SIG-M5 (cell line): ENCODE data around the gene PCGF3.
"Not testable (repeated sequence)": the region's sequence is repeated elsewhere in the genome, so short reads cannot be mapped to it uniquely, and the experiment has no call there.

ENCODE experiments used
- DNase-seq: peaks from one replicate; lab custom pipeline; 2025; lab: John Stamatoyannopoulos, UW

PCGF3 gene

DNA sequence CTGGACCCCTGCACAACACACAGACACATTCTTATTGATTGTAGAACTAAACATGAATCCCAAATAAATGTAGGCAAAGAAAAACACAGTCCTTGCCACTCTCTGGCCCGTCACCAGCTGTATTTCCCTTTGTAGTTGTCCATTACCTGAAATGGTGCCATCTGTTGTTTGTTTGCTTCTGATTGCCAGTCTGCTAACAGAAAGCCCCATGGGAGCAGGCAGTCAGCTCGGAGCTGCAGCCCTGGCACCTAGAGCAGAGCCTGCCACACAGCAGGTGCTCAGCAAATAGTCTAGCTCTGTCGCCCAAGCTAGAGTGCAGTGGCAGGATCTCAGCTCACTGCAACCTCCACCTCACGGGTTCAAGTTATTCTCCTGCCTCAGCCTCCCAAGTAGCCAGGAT, 91.4 kb downstream of the PCGF3 start:
- DNase-seq: no peak

DNA sequence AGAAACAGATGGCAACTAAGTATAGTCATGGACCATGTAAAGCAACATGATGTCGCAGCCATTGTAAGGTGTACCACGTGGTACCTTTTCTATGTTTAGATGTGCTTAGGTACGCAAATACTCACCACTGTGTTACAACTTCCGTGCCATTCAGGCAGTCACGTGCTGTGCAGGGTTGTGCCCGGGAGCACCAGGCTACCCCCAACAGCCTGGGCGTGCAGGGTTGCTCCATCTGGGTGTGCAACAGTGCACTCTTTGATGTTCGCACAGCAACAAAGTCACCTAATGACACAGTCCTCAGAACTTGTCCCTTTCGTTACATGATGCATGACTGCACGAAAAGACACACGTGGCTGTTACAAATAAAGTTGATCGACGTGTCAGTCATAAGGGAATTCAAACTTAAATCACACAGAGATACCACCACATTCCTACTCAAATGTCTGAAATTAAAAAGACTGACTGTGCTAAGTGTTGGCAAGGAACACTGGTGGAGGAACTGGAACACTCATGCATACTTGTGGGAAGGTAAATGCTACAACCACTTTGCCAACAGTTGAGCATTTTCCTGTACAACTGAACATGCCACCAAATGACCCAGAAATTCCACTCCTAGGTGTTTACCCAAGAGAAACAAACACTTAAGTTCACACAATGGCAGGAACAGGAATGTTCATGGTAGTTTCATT, 95.9 kb downstream of the PCGF3 start:
- DNase-seq: no peak

DNA sequence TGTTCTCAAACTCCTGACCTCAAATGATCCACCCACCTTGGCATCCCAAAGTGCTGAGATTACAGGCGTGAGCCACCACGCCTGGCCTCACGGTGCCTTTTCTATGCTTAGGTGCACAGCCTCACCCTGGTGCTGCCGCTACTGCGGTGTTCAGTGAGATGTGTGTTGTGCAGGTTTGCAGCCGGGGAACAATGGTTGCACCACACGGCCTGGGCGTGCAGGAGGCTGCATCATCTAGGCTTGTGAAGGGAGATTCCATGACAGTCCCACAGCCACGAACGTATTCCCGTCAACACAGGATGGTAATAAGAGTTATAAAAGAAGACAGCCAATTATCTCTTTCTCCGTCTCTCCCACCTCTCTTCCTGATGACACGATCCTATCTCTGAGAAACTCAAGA, 98.3 kb downstream of the PCGF3 start:
- no peak for DNase-seq

DNA sequence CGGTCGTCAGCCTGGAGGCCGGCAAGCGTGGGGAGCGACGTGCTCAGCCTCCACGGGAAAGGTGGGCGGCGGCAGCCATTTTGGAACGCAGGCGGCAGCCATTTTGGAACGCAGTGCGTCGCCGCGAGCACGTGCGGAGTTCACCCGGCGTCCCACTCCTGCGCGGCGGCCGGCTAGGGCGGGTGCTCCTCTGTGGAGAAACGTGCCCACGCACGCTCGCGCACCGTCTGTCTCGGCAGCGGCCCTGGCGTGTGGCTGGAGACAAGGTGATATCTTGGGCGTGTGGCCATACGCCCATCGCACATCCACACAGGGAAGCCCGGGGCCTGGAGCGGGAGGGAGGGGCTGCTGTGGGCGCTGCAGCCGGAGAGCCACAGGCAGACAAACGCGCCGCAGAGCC, 99.2 kb downstream of the PCGF3 start:
- DNase-seq: no peak

DNA sequence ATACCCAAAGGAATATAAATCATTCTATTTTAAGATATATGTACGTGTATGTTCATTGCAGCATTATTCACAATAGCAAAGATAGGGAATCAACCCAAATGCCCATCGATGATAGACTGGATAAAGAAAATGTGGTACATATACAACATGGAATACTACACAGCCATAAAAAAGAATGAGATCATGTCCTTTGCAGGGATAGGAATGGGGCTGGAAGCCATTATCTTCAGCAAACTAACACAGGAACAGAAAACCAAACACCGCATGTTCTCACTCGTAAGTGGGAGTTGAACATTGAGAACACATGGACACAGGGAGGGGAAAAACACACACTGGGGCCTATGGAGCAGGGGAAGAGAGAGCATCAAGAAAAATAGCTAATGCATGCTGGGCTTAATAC, 101.3 kb downstream of the PCGF3 start:
- not testable (repeated sequence) for DNase-seq

DNA sequence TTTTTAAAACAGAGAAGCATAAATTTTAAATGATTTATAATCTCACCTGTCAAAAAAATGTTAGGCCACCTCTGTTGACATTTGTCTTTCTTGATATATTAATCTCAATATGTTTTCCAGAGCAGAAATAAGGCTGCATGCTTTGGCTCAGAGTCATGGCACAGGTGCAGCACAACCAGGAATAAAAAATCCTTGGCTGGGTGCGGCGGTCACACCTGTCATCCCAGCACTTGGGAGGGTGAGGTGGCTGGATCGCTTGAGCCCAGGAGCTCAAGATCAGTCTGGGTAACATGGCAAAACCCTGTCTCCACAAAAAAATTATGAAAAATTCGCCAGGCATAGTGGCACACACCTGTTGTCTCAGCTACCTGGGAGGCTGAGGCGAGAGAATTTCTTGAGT, 102.2 kb downstream of the PCGF3 start:
- no peak for DNase-seq

DNA sequence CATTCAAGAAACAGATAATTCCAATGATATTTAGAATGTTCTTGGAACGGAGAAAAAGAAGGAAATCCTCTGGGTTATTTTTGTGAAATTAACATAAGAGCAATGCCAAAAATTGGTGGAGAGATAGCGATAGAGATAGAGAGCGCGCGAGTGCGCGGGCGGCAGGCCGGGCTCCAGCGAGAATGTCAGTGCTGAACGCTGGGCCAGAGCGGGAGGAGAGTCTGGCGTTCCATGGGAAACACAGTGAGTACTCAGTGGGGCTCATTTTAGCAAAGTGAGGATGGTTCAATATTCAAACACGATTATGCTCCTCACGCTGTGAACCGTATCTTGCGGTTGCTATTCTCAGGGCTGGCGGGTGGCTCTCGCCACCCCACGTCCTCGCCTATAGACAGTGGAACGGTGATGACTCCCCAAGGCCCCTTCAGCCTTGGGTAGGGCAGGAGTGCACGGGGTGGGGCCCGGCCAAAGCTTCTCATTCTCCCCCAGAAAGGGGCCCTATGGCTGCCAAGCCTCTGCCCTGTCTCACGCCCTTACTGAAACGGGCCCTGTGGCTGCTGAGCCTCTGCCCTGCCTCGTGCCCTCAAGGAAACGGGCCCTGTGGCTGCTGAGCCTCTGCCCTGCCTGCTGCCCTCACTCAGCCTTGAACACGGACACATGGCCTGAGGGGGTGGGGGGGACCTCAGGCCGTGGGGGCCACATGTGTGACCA, 103.4 kb downstream of the PCGF3 start:
- no peak for DNase-seq

DNA sequence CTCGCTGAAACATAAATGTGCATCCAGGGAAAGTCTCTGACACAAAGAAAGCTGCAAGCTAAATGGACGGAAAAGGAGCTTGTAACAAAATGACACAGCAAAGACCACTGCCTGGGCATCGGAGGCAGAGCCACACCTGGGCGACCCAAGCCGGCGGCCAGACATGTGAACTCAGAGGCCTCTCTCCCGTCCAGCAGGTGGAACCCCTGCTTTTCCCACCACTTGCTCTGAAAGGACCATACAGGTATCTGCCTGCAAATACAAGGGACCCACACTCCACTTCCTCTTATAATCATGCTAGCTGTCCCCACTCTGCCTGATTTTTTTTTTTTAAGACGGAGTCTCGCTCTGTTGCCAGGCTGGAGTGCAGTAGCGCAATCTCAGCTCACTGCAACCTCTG, 108.3 kb downstream of the PCGF3 start:
- no peak for DNase-seq

DNA sequence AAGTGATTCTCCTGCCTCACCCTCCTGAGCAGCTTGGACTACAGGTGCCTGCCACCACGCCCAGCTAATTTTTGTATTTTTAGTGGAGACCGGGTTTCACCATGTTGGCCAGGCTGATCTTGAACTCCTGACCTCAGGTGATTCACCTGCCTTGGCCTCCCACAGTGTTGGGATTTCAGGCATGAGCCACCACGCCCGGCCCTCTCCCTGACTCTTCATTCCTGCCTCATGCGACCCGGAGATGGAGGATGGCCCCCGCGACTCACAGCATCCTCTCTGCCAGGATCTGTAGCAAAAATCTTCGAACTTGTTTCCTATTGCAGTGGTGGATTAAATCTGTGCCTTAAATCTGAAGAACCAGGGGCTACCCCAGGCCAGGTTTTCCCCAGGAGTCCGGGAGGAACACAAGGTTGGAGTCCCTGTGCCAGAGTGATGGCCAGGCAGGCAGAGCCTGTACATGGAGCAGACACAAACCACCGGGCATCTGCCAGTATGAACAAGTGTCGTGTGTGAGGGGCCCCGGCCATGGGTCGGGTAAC, 108.7 kb downstream of the PCGF3 start:
- no peak for DNase-seq

DNA sequence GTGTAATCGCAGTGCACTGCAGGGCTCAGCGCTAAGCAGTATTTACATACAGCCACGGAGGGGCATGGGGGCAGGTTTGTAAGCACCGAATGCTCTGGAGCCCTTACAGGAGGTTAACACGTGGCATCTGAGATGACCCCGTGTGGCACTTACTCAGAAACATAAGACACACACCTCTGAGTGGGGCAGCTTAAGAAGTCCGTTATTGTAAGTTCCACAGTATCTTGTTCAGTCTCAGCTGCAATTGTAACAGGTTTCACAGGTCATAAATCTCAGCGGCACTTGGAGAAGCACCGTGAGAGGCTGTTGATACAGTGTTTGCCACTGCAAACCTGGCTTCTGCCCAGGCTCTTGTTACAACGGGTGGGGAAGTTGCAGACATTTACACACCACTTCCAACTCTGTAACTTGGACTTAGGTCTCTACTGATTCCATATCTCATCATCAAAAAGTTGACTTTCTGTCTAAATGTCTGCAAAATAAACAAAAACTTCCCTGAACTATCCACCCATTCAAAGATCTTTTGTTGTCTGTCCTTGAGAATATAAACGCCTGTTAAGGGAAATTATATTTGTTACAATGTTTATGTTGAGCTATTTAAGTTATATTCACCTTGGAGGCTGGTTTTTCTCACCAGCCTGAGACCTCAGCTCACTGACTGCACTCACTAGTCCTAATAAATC, 110.0 kb downstream of the PCGF3 start:
- no peak for DNase-seq

DNA sequence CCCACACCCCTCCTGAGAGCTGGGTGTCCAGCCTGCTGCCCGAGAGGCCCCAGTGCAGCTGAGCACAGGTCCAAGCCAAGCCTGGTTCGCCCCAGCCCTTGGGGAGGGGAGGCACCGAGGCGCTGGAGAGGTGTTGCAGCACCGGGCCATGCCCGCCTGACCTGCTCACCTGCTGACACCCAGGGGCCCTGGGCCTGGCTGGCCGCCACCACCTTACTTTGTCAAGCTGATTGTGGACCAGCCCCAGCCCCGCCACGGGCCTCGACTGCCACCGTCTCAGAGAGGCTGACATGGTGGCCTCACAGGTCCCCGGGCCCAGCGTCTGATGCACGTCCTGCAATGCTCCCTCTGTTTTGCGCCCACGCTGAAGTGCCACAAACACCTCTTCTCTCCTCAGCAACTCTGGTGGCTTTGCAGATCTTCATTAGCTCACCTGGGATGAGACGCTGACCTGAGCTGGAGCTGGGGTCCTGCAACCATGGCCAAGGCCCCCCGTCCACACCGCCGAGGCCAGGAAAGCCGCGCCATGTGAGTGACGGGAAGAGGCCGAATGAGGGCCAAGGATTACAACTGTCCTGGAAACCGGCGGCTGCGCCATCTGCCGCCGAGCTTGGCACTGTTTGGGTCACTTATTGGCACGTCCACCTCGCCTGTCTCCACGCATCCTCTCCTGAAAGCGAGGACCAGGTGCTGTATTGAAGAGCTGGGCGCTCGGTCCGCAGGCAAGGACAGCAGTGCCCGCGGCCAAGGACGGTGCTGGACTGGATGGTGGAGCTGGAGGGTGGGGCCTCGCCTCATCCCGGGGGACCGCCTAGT, 112.7 kb downstream of the PCGF3 start:
- DNase-seq: no peak

DNA sequence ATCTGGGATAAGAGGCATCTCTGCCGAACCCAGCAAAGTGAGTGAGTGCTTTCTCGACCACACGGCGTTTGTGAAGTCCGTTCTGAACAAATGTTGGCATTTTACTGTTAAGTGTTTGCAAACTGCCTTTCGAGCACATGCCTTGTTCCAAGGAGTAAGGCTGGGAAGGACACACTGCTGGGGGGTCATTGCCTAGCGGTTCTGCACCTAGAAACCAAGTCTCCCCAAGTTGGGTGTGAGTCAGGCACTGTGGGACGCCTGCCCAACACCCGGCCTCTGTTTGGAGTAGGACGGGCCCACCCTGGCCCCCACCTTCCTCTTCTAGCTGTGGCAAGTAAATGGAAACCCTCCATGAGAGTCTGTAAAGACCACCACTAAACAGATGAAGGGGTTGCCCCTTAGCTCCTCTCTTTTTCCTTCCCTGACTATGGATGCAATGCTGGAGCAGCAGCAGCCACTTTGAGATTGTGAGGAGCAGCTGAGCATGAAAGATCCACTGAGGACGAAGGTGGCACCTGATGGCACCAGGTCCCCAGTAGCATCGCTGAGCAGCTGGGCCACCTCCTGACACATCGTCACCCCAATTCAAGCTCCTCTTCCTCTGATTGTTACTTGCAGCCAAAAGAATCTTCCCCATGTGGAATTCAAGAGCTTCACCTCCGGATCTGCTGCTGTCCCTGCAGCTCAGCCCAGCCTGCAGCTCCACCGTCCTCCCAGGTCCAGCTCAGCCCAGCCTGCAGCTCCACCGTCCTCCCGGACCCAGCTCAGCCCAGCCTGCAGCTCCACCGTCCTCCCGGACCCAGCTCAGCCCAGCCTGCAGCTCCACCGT, 114.0 kb downstream of the PCGF3 start:
- no peak for DNase-seq
